IMR-90 (cell line): ENCODE data around the gene PCDHA1.

Source experiments
- CEBPB ChIP-seq: IDR thresholded peaks from 2 replicates; pipeline ENCODE4 v1.6.1; 2012; ENCODE audit warnings: low read depth, low read length, improper control_type of control experiment
- CTCF ChIP-seq: conservative IDR thresholded peaks from 2 replicates; pipeline ENCODE4 v1.5.1; 2012; ENCODE audit warnings: mild to moderate bottlenecking, low read depth, low read length, improper control_type of control experiment
- POLR2A ChIP-seq: IDR thresholded peaks from 2 replicates; pipeline ENCODE4 v1.6.1; 2012; ENCODE audit warnings: mild to moderate bottlenecking, low read depth, low read length
- RFX5 ChIP-seq: IDR thresholded peaks from 2 replicates; pipeline ENCODE4 v1.8.0; 2012; ENCODE audit warnings: low read depth, mild to moderate bottlenecking, low read length, moderate library complexity

GRCh38 chr5:140977003-140977402 lies 191.1 kb downstream of the PCDHA1 start:
- TF ChIP-seq POLR2A (no peak), RFX5 (no peak), CTCF (no peak), CEBPB (no peak)
